ENCODE measurements around the gene ADCY5.

Gene ADCY5

DNA sequence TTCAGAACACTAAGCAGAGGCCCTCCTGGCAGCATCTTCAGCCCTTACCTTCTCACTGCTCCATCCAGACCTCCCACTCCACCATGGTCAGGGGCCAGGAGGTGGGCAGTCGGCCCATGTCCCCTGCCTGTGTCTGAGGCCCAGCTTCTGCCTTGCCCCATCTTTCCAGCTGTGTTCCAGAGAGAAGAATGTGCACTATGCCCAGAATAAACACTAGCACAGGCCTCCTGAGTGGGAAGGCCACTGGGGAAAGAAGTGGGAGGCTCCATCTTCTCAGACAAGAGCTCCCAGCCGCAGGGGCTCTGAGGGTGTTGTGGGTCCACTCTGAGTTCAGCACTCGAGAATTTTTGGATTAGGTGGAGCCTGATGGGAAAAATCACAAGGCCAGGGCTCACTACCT lies 44.5 kb downstream of the ADCY5 start:
- no peak for DNase-seq

DNA sequence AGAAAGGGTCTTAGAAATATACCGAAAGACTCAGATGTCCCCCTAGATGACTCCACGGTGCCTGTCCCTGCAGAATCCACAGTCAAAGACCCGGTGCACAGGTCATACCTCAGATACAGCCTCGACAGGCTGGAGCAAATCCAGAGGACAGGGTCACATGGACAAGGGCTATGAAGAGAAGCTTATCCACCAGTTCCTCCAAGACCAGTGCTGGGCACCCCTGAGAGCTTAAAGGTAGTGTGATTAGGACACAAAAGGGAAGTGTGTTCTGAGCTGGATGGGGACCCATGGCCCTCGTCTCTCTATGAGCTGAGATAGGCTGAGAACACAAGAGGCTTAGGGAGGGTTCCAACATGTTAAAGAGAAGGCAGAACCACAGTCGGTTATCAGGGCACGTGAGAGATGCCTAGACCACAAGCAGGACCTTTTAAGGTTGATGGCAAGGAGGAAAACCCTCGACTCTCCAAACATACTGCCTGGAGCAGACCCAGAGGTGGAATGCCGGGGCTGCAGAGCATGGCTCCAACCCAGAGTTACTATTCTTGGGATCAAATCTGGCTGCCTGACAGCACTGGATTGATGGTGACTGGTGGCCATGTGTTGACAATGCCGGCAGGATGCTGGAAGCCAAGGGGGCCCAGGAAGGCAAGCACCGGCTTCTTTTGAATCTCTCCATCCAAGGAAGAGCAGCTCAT lies 46.9 kb downstream of the ADCY5 start:
- DNase-seq = no peak

DNA sequence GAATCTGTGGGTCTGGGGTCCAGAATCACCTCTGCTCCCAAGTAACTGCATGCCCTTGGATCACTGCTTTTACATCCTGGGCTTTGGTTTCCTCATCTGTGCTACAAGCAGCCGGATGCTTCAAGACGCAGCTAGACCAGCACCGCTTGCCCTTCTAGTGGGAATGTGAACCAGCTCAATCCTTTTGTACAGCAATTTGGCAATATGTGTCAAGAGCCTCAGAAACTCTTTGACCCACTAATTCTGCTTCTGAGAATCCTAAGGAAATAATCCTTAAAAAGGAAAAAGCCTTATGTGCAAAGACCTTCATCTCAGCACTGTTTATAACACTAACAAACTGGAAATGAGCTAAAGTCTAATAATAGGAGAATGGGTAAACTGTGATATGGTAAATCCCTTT lies 48.7 kb downstream of the ADCY5 start:
- DNase-seq = no peak

DNA sequence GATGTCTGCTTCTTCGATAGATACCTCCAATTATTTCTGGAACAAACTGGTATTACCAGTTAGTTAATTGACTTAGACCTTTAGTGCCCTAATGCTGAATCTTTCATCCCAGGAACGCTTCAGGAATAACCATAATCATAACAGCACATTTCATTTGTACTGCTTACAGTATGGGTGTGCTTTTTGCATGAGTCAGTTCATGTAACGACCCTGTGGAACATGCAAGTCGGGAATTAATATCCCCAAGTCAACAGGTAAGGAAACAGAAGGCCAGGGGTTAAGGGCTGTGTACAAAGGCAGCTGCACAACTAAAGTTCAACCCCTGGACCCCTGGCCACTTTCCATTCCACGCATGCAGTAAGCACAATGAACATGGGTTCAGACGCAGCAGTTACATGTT lies 49.2 kb downstream of the ADCY5 start:
- no peak for DNase-seq

DNA sequence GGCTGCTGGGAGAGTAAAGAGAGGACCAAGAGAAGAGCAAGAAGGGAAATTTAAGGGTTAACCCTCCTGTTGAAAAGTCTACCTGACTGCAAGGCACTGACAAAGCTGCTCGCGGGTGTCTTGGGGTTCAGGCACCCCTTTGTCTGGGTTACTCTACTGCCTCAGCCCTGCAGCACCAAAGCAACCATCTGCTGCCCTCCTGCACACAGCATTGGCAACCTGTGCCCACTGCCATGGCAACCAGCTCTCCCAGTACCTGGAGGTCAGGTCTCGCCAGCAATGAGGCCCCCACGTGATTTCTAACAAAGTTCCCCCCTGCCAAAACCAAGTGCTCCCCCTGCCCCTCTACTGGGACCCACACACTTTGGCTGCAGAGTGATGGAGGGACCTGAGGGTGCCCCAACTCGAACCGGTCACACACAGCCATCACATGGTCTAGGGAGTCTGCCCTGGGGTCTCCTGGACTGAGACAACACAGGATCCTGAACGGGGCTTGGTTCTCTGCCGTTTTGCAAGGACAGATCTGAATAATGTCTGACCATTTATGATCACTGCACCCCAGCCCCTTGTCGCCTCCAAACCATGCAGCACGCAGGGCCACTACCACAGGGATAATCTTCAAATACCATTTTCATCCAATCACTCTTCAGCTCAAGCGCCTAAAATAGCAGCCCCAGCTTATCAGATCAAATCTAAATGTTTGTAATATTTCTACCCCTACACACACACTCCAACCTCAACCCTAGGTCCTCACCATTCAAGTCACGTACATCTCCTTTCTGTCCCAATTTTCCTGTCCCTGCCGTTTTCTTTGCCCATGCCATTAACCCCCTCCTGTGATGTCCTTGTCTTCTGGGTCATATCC lies 50.7 kb downstream of the ADCY5 start:
- no peak for DNase-seq

DNA sequence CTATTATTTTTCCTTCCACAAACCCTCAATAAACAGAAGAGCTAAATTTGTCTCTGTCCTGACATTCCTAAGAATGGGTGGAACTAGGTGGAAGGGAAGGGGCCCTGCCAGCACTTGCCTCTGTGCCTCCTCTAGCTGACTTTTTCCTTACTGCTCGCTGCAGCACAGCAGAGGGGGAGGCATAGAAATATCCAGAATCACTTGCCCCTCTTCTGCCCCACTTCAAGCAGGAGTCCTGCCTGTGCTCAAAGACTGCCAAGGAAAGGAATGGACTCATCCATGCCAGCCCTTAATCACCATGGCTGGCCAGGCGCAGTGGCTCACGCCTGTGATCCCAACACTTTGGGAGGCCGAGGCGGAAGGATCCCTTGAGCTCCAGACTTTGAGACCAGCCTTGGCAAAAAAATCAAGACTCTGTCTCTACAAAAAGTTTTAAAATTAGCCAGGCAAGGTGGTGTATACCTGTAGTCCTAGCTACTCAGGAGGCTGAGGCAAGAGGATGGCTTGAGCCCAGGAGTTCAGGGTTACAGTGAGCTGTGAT lies 51.8 kb downstream of the ADCY5 start:
- DNase-seq = no peak

DNA sequence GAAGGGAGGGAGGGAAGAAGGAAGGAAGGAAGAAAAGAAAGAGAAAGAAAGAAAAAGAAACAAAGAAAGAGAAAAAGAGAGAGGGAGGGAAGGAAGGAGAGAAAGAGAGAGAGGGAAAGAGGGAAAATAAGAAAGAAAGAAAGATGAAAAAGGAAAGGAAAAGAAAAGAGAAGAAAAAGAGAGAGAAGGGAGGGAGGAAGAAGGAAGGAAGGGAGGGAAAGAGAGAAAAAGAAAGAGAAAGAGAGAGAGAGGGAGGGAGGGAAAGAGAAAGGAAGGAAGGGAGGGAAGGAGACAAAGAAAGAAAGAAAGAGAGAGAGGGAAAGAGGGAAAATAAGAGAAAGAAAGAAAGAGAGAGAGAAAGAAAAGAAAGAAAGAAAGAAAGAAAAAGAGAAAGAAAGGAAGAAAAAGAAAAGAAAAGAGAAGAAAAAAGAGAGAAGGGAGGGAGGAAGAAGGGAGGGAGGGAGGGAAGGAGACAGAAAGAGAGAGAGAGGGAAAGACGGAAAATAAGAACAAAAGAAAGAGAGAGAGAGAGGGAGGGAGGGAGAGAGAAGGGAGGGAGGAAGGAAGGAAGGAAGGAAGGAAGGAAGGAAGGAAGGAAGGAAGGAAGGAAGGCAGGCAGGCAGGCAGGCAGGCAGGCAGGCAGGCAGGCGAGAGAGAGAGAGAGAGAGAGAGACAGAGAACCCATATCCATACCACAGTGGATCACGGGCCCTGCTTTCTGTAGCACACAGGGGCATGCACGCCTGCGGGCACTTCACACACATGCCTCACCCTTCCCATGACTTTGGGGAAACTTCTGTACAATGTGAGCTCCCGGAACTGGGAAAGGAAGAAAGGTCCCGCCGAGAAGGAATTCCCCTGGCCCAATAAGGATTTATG lies 52.5 kb downstream of the ADCY5 start:
- DNase-seq = no peak

DNA sequence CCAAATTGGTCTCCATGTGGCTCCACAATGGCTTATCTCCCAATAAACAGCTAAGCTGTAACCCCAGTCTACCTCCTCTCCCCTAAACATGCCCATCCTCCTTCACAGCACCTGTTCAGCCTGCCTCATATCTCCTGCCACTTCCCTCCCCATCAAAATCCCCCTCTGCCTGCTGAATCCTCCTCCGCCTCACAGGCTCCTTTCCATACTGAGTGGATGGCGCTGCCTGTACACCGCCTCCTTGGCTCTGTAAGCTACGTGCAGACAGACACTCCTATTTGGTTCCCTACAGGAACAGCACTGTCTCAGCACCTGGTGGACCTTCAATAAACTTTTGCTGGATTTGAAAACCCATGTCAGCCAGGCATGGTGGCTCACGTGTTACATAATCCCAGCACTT lies 53.7 kb downstream of the ADCY5 start:
- no peak for DNase-seq

DNA sequence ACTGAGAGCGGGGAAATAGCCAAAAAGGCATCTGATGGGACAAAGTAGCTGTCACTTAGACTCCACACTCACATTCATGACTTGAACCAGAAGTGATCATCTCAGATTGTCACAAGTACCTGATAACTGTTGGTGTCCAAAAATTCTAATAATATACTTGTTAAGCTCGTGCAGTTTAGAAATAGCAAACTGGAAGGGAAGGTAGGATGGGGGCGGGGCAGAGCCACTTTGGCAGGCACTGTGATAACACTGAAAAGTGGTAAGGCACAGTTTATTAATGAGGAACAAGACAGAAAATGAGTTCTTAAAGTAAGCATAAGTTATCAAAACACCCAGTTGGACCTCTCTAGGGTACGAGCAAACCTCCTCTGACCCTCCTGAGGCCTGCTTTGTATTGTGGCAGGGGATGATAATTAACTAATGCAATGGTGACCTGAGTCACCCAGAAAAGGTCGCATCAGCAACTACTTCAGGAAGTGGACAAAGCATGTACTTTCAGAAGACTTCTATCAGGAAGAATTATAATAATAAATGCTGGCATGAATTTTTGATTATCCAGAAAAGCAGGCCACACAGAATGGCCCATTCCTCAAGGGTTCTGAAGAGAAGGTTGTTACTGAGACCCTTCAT lies 54.4 kb downstream of the ADCY5 start:
- DNase-seq = no peak

DNA sequence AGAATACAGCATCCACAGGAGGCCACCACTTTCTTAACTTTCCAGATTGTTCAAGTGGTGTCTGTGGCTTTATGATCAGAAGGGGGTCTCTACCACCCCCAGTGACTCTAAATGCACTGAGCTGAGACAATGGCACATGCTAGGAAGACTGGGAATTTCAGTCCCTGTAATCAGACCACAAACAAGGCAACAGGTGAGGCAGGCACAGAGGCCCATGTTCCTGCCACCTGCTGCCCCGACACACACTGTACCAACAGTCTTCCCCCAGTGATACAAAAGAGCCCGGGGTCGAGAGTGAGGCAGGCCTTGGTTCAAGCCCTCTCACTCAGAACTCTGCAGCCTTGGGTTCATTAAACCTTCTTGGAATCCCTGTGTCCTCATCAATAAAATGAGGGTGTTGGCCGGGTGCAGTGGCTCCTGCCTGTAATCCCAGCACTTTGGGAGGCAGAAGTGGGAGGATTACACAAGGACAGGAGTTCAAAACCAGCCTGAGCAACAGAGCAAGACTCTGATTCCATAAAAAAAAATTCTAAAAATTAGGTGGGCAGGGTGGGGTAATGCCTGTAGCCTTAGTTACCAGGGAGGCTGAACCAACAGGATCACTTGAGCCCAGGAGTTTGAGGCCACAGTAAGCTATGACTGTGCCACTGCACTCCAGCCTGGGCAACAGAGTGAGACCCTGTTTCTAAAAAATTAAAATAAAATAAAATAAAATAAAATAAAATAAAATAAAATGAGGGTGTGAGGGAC lies 55.8 kb downstream of the ADCY5 start:
- no peak for DNase-seq

DNA sequence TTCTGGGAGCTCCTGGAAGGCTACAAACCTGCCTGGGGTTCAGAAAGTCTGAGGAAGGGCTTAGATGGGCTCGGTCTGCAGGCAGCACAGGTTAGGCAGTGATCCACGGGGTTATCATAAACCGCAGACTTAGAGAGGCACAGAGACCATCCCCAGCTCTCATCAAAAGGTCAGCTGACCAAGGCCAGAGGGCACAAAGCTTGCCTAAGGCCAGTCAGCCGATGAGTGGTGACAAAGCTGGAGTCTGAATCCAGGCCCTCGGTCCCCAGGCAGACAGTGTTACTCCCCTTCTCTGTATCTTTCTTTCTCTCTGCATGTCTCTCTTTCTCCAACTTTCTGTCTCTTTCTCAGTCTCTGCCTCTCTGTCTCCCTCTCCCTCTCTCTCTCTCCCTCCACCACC lies 56.5 kb downstream of the ADCY5 start:
- DNase-seq = no peak

DNA sequence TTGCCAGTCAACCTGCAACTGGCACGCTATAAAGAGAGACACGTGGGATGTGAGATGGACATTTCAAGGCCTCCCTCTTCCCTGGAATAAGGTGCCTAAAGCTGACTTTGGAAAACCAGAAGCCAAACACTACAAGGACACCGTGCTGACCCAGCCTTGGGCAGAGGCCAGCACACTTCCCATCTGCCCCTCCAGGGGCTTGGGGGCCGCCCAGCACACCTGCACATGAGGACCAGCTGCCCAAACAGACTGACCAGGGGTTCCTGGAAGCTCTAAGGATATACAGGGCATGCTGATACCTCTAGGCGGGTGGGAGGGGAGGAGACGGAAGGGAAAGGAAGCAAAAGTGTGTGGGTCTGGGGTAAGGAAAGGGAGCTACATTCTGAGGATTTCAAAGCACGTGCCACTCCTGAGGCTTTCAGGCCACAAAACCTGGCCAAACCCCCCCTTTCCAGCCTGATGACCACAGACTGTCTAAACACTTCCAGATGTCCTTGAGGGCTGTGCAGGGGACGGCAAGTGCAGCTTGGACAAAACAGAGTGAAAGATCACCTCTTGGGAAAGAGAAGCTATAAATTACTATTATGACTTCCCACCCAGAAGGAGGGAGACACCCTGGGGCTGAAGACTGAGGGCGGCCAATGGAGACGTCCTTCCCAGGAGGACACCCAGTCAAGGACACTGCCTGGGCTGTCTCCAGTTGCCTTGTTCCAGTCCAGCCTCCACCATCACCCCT lies 57.9 kb downstream of the ADCY5 start:
- no peak for DNase-seq

DNA sequence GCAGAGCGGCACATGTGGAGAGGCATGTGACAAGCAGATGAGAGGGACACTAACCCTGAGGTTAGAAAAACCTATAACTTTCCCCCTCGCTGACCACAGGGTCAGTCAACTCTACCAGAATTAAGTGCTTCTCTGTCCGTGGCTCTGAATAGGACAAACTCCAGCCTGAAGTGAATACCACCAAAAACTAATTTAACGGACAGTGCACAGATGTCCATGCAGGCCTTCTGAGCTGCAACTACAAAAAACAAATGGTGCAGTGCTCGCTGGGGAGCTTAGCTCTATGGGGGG lies 59.3 kb downstream of the ADCY5 start:
- DNase-seq = no peak

DNA sequence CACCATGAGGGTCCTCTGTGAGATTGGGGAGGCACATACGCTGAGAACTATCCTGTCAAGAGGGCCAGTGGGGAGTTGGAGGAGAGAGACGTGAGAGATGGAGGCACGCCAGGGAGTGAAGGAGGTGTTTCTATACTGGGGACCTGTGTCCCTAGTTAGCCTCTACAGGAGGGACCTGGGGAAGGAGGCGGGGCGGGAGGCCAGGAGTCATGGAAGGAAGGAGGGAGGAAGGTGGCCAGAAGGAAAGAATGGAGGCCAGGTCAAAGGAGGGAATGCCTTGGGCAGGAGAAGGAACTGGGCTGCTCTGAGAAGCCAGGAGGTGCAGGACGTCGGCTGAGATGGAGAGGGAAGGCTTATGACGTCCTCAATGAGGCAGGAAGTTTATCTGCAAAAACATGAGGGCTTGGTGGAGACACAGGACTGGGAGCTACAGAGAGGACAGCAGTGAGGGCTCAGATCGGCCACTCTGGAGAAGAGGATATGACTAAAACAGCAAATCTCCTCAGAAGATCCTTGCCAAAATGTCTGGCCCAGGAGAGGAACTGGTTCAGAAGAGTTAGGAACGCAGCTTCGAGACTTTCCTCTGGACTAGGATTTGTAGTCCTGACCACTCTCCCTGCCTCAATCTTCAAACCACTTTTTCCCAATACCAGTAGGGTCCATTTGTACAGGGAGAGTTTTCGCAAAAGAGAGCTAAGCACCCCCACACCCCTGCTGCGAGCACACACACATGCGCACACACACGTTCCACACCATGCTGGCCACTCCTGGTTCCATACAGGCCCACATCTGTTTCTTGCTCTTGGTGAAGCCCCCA lies 59.9 kb downstream of the ADCY5 start:
- no peak for DNase-seq

DNA sequence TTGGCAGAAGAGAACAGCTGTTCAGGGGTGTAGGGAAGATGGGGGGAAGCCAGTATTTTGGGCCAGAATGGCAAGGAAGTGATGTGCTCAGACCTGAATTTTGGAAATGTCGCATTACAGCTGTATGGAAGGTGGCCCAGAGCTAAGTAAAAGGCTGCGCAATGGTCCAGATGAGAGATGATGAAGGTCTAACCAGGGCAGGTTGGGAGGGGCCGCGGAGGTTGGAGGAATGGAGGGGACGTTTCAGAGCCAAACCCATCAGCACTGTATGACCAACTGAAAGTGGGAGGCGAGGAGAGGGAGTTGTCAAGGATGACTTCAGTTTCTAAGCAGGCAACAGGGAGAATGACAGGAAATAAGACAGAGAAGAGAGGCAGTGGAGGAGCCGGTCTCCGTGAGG lies 60.8 kb downstream of the ADCY5 start:
- no peak for DNase-seq

DNA sequence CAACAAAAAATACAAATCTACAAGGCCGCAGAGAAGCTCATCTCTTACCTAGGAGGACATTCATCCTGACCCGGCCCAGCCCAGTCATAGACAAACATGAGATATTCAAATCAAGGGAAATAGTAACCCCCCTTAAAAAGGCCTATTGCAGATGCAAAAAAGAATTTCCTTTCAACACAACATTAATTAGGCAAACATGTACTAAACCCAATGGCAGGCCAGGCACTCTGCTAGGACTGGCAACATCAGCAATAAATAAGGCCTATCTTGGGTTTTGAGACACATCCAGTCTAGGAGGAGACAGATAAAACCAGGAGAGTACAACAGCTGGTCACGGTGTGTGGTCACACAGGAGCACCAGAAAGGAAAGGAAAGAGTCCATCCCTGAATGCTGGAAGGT lies 61.4 kb downstream of the ADCY5 start:
- no peak for DNase-seq

DNA sequence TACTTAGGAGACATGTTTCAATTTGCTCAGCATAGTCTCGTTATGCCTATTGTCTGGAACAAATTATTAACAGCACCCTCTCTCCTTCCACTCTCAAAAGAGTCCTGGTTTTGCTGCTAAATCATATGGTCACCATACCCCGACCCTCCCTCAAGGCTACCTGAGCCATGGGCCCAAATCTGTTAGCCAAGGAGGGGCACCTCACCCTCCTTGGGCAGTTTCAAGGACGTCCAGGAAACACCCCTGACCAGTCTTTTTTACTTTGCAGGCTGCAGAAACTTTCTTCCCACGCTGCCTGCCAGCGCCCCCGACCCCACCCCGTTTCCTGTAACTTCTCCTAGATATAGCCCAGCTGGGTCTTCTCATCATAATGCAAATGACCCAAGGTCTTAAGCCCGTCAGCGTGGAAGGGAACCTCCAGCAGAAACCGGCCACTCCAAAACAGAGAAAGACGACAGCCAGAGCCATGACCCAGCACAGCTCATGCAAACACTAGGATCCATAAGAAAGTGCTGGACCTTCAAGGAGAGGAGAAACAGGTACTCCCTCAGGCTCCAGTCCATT lies 62.3 kb downstream of the ADCY5 start:
- no peak for DNase-seq

DNA sequence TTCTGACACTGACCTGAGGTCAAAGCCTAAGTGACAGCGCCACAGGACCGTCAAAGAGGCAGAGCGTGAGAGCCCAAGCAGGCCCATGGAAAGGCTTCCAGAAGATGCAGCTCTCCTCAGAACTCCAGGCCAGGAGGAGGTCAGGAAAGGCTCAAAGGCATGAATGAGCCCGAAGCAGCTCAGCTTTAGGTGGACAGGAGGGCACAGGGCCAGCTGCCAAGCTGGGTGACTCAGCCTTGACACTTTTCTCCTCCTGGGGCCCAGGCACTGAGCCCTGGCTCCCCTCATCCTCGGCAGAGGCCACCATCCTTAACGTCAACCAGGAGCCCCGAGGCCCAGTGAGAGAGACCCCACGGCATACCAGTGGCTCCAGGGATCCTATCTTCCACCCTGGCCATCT lies 62.9 kb downstream of the ADCY5 start:
- no peak for DNase-seq

DNA sequence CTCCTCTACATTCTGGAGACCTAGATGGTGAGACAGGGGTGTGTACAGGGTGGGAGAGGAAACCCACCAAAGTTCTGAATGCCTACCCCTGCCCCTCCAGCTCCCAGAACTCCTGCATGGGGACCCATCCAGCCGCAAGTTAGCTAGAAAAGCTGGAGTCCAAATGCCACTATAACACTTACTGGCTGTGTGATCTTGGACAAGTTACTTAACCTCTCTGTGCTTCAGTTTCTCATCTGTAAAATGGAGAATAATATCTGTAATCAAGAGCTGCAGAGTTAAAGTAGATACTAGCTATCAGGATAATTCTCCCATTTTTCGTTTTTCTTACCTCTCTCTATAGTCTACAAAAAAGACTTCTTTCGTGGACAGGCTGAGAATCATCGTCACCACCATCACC lies 63.4 kb downstream of the ADCY5 start:
- DNase-seq = no peak

DNA sequence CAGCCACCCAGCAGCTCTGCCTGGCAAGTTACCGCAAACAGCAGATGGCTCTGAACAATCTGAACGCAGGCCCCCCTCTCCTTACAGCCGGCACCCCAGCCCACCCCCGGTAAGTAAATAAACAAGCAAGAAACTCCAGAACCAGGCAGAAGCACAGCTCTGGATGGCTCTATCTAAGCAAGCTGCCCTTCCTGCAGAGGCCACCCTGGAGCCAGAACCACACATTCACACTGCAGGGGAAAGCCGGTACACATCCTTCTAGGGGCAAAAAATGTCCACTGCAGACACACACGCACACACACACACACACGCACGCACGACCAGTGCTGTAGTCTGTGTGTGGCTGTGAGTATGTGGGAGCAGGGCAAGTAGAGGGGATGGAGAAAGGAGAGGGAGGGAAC lies 63.9 kb downstream of the ADCY5 start:
- DNase-seq = no peak
